H1 (cell line): ENCODE measurements around the gene ZNF333. TPM values are rescaled to one million over a fixed set of nuclear protein-coding genes. Genes with fewer than 3 reads are reported as not detected.

Experiments
- GABPA ChIP-seq: IDR thresholded peaks from 2 replicates; pipeline ENCODE4 v1.6.1; 2011; ENCODE audit warnings: mild to moderate bottlenecking, low read length, moderate library complexity, borderline replicate concordance; ENCODE audit not compliant: insufficient read depth
- polyA plus RNA-seq, 7 experiments: library from polyadenylated mRNA; depleted of rRNA in 3 of 7; stranded (reverse) in 5 of 7; unstranded in 2 of 7; fragments of >200 nt in 5 of 7; fragments of 200-250 nt in 2 of 7; gene quantifications; 1 replicate in 5 of 7; 2 replicates in 1 of 7; 4 replicates in 1 of 7; pipeline versions ENCODE4 v1.2.1 to v1.2.3, GENCODE V29; 2011 to 2013; ENCODE audit warnings: missing spikeins in 2 of 7, mixed read lengths in 2 of 7
- total RNA-seq: library from RNA; stranded (reverse); fragmentation: NEBNext Ultra II Directional; extraction: Animal tissue kit (Norgen Biotek cat#: 25700); gene quantifications from 2 replicates; pipeline ENCODE4 v1.2.1, GENCODE V29; 2021
- TF ChIP-seq, protein P1 (sequence below): IDR thresholded peaks from 2 replicates; pipeline ENCODE4 v1.6.1; 2011; ENCODE audit warnings: low read length, improper control_type of control experiment

ZNF333 gene
- total and polyA plus RNA-seq, 2 of the 8 experiments (the other 6 are each of a cell fraction or from before 2014, with no cell fraction given), result 7.3 to 8.4 TPM

DNA sequence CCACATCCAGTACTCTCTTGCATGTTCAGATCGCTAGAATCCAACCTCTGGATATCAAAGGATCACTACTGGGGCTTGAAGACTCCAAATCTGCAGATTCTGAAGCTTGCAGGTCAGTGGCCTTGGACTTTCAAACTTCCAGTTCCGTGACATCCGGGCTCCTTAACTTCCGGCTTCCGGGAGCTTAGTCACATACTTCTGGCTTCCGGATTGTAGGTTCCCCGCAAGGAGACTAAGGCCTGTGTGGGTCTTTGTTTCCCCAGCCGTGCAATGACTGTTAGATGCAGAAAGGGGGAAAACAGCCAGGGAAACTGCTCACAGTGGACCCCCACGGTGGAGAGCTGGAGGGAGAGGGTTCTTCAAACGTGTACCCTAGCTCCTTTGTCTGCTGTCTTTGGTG lies 41.4 kb downstream of the ZNF333 start (continued):
- TF ChIP-seq, protein P1, sequence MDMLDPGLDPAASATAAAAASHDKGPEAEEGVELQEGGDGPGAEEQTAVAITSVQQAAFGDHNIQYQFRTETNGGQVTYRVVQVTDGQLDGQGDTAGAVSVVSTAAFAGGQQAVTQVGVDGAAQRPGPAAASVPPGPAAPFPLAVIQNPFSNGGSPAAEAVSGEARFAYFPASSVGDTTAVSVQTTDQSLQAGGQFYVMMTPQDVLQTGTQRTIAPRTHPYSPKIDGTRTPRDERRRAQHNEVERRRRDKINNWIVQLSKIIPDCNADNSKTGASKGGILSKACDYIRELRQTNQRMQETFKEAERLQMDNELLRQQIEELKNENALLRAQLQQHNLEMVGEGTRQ, result no peak
- no peak for TF ChIP-seq GABPA
